ENCODE results near the gene TSPAN5. TPM values are rescaled to one million over a fixed set of nuclear protein-coding genes. Genes with fewer than 3 reads are reported as not detected.

TSPAN5 gene
- polyA plus RNA-seq, 1 donor from 2014 or later: 18.8 TPM

- Histone ChIP-seq H3K9ac (ENCODE audit: low read length) (no peak overlapping the region), H3K27me3 (ENCODE audit: insufficient read depth, low read depth, low read length) (no peaks in the 10 kb centered on the region), H2AFZ (ENCODE audit: low read depth, low read length) (no peak overlapping the region), H4K20me1 (ENCODE audit: insufficient read depth) (no peaks in the 10 kb centered on the region), H3K27ac (ENCODE audit: low read length) (no peak overlapping the region), H3K9me2 (ENCODE audit: insufficient read depth, low read length) (no peaks in the 10 kb centered on the region), H3K9me3 (ENCODE audit: low read length) (no peaks in the 10 kb centered on the region), H3K4me2 (ENCODE audit: low read length) (no peak overlapping the region), H3K4me3 (ENCODE audit: low read length) (no peak overlapping the region), H3F3A (ENCODE audit: insufficient read depth, low read length, poor library complexity, severe bottlenecking) (no peaks in the 10 kb centered on the region), H3K36me3 (ENCODE audit: insufficient read depth, low read length) (no peaks in the 10 kb centered on the region), H3K79me2 (replicated peaks; ENCODE audit: insufficient read depth, low read length) (no peaks in the 10 kb centered on the region)
- TF ChIP-seq, protein P1, sequence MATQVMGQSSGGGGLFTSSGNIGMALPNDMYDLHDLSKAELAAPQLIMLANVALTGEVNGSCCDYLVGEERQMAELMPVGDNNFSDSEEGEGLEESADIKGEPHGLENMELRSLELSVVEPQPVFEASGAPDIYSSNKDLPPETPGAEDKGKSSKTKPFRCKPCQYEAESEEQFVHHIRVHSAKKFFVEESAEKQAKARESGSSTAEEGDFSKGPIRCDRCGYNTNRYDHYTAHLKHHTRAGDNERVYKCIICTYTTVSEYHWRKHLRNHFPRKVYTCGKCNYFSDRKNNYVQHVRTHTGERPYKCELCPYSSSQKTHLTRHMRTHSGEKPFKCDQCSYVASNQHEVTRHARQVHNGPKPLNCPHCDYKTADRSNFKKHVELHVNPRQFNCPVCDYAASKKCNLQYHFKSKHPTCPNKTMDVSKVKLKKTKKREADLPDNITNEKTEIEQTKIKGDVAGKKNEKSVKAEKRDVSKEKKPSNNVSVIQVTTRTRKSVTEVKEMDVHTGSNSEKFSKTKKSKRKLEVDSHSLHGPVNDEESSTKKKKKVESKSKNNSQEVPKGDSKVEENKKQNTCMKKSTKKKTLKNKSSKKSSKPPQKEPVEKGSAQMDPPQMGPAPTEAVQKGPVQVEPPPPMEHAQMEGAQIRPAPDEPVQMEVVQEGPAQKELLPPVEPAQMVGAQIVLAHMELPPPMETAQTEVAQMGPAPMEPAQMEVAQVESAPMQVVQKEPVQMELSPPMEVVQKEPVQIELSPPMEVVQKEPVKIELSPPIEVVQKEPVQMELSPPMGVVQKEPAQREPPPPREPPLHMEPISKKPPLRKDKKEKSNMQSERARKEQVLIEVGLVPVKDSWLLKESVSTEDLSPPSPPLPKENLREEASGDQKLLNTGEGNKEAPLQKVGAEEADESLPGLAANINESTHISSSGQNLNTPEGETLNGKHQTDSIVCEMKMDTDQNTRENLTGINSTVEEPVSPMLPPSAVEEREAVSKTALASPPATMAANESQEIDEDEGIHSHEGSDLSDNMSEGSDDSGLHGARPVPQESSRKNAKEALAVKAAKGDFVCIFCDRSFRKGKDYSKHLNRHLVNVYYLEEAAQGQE (IDR thresholded peaks at IDR 0.05; ENCODE audit: borderline replicate concordance): no peak
- TF ChIP-seq POLR2AphosphoS5 (IDR thresholded peaks at IDR 0.05) (no peak), TAF1 (IDR thresholded peaks at IDR 0.05; ENCODE audit: low read depth) (no peak), SMC3 (conservative IDR thresholded peaks at IDR 0.05; ENCODE audit: poor library complexity) (no peak), EP300 (conservative IDR thresholded peaks at IDR 0.05; ENCODE audit: poor library complexity, severe bottlenecking) (no peak), EZH2 (IDR thresholded peaks at IDR 0.05; ENCODE audit: borderline replicate concordance, insufficient read depth, low read length, poor library complexity, severe bottlenecking) (no peak), RAD21 (conservative IDR thresholded peaks at IDR 0.05) (no peak), MXI1 (conservative IDR thresholded peaks at IDR 0.05; ENCODE audit: poor library complexity, severe bottlenecking) (no peak)
These were observed 34.0 kb upstream of the TSPAN5 start for GRCh38 chr4:98692411-98692810.

DNA sequence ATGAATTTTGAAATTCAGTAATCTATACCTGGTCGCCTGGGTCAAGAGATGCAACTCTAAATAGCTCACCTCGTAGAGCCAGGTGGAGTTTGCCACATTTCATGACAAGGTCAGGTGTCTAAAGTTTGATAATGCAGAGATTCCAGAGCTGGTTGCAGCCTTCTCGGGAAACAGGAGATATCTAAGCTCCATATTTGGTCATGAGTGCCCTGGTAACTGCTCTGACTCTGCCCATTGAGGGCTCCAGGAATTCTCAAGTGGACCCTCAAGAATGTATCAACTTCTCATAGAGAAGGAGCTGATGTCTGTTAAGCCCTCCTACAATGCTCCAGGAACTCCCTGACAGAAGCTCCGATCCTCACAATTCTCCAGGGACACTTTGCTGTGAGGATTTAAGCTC lies 33.2 kb upstream of the TSPAN5 start:
- no peaks in the 10 kb centered on the region for H3K9me3 ChIP-seq (ENCODE audit: low read length)
- no peaks in the 10 kb centered on the region for H3K79me2 ChIP-seq (replicated peaks; ENCODE audit: insufficient read depth, low read length)
- H3K36me3 ChIP-seq (ENCODE audit: insufficient read depth, low read length): no peaks in the 10 kb centered on the region
- no peak overlapping the region for H3K4me3 ChIP-seq (ENCODE audit: low read length)
- H3K27ac ChIP-seq (ENCODE audit: low read length): no peak overlapping the region
- no peaks in the 10 kb centered on the region for H3F3A ChIP-seq (ENCODE audit: insufficient read depth, low read length, poor library complexity, severe bottlenecking)
- H3K27me3 ChIP-seq (ENCODE audit: insufficient read depth, low read depth, low read length): no peaks in the 10 kb centered on the region
- H3K9me2 ChIP-seq (ENCODE audit: insufficient read depth, low read length): no peaks in the 10 kb centered on the region
- no peak overlapping the region for H2AFZ ChIP-seq (ENCODE audit: low read depth, low read length)
- no peaks in the 10 kb centered on the region for H4K20me1 ChIP-seq (ENCODE audit: insufficient read depth)
- H3K4me2 ChIP-seq (ENCODE audit: low read length): no peak overlapping the region
- no peak overlapping the region for H3K9ac ChIP-seq (ENCODE audit: low read length)
- TF ChIP-seq TAF1 (IDR thresholded peaks at IDR 0.05; ENCODE audit: low read depth): no peak
- no peak for TF ChIP-seq EP300 (conservative IDR thresholded peaks at IDR 0.05; ENCODE audit: poor library complexity, severe bottlenecking)
- TF ChIP-seq, protein P1 (IDR thresholded peaks at IDR 0.05; ENCODE audit: borderline replicate concordance): no peak
- no peak for TF ChIP-seq RAD21 (conservative IDR thresholded peaks at IDR 0.05)
- TF ChIP-seq POLR2AphosphoS5 (IDR thresholded peaks at IDR 0.05): no peak
- TF ChIP-seq, protein P2, sequence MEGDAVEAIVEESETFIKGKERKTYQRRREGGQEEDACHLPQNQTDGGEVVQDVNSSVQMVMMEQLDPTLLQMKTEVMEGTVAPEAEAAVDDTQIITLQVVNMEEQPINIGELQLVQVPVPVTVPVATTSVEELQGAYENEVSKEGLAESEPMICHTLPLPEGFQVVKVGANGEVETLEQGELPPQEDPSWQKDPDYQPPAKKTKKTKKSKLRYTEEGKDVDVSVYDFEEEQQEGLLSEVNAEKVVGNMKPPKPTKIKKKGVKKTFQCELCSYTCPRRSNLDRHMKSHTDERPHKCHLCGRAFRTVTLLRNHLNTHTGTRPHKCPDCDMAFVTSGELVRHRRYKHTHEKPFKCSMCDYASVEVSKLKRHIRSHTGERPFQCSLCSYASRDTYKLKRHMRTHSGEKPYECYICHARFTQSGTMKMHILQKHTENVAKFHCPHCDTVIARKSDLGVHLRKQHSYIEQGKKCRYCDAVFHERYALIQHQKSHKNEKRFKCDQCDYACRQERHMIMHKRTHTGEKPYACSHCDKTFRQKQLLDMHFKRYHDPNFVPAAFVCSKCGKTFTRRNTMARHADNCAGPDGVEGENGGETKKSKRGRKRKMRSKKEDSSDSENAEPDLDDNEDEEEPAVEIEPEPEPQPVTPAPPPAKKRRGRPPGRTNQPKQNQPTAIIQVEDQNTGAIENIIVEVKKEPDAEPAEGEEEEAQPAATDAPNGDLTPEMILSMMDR (IDR thresholded peaks at IDR 0.05; ENCODE audit: poor library complexity, severe bottlenecking): no peak
- TF ChIP-seq SMC3 (conservative IDR thresholded peaks at IDR 0.05; ENCODE audit: poor library complexity): no peak
- TF ChIP-seq EZH2 (IDR thresholded peaks at IDR 0.05; ENCODE audit: borderline replicate concordance, insufficient read depth, low read length, poor library complexity, severe bottlenecking): no peak
- TF ChIP-seq MXI1 (conservative IDR thresholded peaks at IDR 0.05; ENCODE audit: poor library complexity, severe bottlenecking): no peak

Data from neural cell (in vitro differentiated cells).